ENCODE results near the gene GPR85. TPM values are rescaled to one million over a fixed set of nuclear protein-coding genes. Genes with fewer than 3 reads are reported as not detected.
A peak's percentile ranks its signal among the peaks of the same experiment; 100 is the strongest.
"Not testable (repeated sequence)": the region's sequence is repeated elsewhere in the genome, so short reads cannot be mapped to it uniquely, and the experiment has no call there.

GPR85 gene
- total RNA-seq, 1 donor from 2014 or later = 0.73 TPM

DNA sequence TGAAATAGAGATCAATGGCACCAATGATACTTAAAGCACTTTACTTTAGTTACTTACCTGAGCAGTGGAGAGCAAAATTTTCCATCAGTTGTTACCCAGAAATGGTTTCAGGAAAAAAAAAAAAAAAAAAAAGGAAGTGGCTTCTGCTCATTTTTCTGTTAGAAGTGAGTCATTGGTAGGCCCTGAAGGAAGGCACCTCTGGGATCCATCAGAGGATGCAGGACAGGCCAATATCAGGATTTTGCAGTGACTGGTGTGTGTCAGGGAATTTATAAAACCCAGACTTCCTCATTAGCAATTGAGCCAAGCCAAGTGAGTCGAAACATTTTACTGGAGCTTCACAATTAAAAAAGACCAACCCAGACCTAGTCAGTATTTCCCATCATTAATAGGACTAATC, 34.0 kb upstream of the GPR85 start:
- Histone ChIP-seq H3K4me1 (ENCODE audit: insufficient read depth, low read length) (no peaks in the 10 kb centered on the region), H3K27ac (ENCODE audit: low read depth, low read length) (no peak overlapping the region), H4K20me1 (ENCODE audit: insufficient read depth, low read length) (no peaks in the 10 kb centered on the region), H3K9me3 (ENCODE audit: insufficient read depth, low read depth, low read length) (no peaks in the 10 kb centered on the region), H3K4me2 (ENCODE audit: low read length) (no peak overlapping the region), H3K79me2 (ENCODE audit: insufficient read depth, low read length) (peaks cover 8% of the 10 kb centered on the region), H3K27me3 (ENCODE audit: insufficient read depth, low read length) (no peaks in the 10 kb centered on the region), H3K9ac (ENCODE audit: low read length) (no peak overlapping the region), H3K36me3 (ENCODE audit: insufficient read depth, low read length) (no peaks in the 10 kb centered on the region), H3K4me3 (ENCODE audit: insufficient read depth, low read depth, low read length) (no peak overlapping the region), H2AFZ (ENCODE audit: low read depth, low read length) (no peak overlapping the region)
- Mint-ChIP-seq H3K36me3 (ENCODE audit: low read depth, unreplicated experiment) (no peaks in the 10 kb centered on the region), H3K4me1 (ENCODE audit: low read depth, unreplicated experiment) (no peaks in the 10 kb centered on the region), H3K27me3 (ENCODE audit: low read depth, unreplicated experiment) (no peaks in the 10 kb centered on the region), H3K9me3 (ENCODE audit: unreplicated experiment) (no peaks in the 10 kb centered on the region), H3K27ac (ENCODE audit: unreplicated experiment) (no peak overlapping the region), H3K4me3 (ENCODE audit: unreplicated experiment) (no peak overlapping the region)
- FAIRE-seq (no peak), DNase-seq (ENCODE audit: low read depth) (no peak)
- no peak for TF ChIP-seq EZH2 (IDR thresholded peaks at IDR 0.05; ENCODE audit: insufficient read depth, low read length)
- TF ChIP-seq, protein P1, sequence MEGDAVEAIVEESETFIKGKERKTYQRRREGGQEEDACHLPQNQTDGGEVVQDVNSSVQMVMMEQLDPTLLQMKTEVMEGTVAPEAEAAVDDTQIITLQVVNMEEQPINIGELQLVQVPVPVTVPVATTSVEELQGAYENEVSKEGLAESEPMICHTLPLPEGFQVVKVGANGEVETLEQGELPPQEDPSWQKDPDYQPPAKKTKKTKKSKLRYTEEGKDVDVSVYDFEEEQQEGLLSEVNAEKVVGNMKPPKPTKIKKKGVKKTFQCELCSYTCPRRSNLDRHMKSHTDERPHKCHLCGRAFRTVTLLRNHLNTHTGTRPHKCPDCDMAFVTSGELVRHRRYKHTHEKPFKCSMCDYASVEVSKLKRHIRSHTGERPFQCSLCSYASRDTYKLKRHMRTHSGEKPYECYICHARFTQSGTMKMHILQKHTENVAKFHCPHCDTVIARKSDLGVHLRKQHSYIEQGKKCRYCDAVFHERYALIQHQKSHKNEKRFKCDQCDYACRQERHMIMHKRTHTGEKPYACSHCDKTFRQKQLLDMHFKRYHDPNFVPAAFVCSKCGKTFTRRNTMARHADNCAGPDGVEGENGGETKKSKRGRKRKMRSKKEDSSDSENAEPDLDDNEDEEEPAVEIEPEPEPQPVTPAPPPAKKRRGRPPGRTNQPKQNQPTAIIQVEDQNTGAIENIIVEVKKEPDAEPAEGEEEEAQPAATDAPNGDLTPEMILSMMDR (IDR thresholded peaks at IDR 0.05; ENCODE audit: insufficient read depth, low read depth, low read length) = no peak

DNA sequence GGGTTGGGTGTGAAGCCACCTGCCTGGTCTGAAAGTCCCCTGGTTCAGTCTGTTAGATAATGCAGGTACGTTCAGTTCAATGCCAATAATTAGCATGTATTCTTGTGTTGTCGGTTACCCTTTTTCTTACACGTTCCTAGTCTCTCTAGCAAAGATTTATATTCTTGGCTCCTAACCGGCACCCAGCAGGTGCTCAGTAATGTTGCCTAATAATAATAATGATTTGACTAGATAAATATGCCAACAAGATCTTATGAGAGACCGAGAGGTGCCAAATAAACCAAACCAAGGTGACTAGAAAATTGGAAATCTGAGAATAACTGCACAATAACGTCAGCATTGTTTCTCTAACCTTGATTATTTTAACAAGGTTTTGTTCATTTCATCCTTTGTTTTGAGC, 32.8 kb upstream of the GPR85 start:
- H3K4me1 Mint-ChIP-seq (ENCODE audit: low read depth, unreplicated experiment) = no peaks in the 10 kb centered on the region
- no peak overlapping the region for H3K27ac ChIP-seq (ENCODE audit: low read depth, low read length)
- H2AFZ ChIP-seq (ENCODE audit: low read depth, low read length) = no peak overlapping the region
- H3K9me3 Mint-ChIP-seq (ENCODE audit: unreplicated experiment) = no peaks in the 10 kb centered on the region
- DNase-seq (ENCODE audit: low read depth) (no peak), FAIRE-seq (no peak)
- H3K27me3 Mint-ChIP-seq (ENCODE audit: low read depth, unreplicated experiment) = no peaks in the 10 kb centered on the region
- TF ChIP-seq, protein P1 (IDR thresholded peaks at IDR 0.05; ENCODE audit: insufficient read depth, low read depth, low read length) = no peak
- no peak for TF ChIP-seq EZH2 (IDR thresholded peaks at IDR 0.05; ENCODE audit: insufficient read depth, low read length)
- no peaks in the 10 kb centered on the region for H4K20me1 ChIP-seq (ENCODE audit: insufficient read depth, low read length)
- H3K27me3 ChIP-seq (ENCODE audit: insufficient read depth, low read length) = no peaks in the 10 kb centered on the region
- H3K36me3 ChIP-seq (ENCODE audit: insufficient read depth, low read length) = no peaks in the 10 kb centered on the region
- no peaks in the 10 kb centered on the region for H3K9me3 ChIP-seq (ENCODE audit: insufficient read depth, low read depth, low read length)
- H3K4me1 ChIP-seq (ENCODE audit: insufficient read depth, low read length) = no peaks in the 10 kb centered on the region
- H3K4me3 Mint-ChIP-seq (ENCODE audit: unreplicated experiment) = no peak overlapping the region
- no peak overlapping the region for H3K9ac ChIP-seq (ENCODE audit: low read length)
- H3K36me3 Mint-ChIP-seq (ENCODE audit: low read depth, unreplicated experiment) = no peaks in the 10 kb centered on the region
- peaks cover 8% of the 10 kb centered on the region for H3K79me2 ChIP-seq (ENCODE audit: insufficient read depth, low read length)
- no peak overlapping the region for H3K4me2 ChIP-seq (ENCODE audit: low read length)
- no peak overlapping the region for H3K27ac Mint-ChIP-seq (ENCODE audit: unreplicated experiment)
- no peak overlapping the region for H3K4me3 ChIP-seq (ENCODE audit: insufficient read depth, low read depth, low read length)

DNA sequence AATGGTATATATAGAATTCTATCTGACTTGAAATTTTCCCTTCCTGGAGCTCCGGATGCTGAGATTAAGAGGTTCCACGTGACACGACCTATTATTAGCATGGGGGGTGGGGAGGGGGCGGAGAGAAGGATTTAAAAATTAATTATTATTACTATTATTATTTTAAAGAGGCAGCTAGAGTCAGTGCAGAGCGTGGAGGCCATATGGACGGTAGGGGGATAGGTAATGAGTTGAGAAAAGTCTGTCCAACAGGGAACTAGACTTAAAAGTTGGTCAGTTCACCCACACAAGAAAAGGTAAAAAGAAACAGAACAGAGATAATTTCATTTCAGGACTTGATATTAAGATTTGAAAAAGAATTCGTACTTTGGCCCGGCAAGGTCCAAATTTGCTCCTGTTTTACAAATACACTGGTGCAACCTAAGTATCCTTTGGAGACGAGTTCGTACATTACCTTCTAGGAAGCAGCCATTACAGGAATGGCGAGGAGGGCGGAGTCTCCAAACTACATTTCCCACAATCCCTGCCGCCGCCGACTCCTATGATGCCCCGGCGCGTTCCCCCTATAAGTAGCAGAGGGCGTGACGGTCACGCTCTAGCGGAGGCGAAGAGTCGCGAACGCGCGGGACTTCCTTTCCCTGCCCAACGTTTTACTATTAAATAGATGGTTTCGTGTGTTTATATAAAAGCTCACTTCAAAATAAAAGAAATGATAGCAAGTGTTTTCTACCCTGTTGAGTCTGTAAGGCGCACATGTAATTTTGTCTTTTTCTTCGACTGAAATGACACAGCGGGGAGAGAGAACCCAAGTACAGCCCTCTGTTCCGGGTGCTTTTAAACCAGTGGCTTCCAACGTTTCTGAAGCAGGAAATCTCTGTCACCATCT, 31.7 kb upstream of the GPR85 start, which contains the start of gene SMIM30:
TSS of gene SMIM30 (minus strand) at position 481 of the 886 bp plus-strand sequence. CDS start 976 bp downstream, outside the sequence.
- Histone ChIP-seq H3K9ac (ENCODE audit: low read length) (peak within 1 kb of the TSS; percentile 87), H3K9me3 (ENCODE audit: insufficient read depth, low read depth, low read length) (no peaks in the 10 kb centered on the region), H3K36me3 (ENCODE audit: insufficient read depth, low read length) (no peaks in the 10 kb centered on the region), H3K4me3 (ENCODE audit: insufficient read depth, low read depth, low read length) (peak within 1 kb of the TSS; percentile 91), H3K4me1 (ENCODE audit: insufficient read depth, low read length) (no peaks in the 10 kb centered on the region), H3K79me2 (ENCODE audit: insufficient read depth, low read length) (peaks cover 8% of the 10 kb centered on the region), H3K27ac (ENCODE audit: low read depth, low read length) (peak within 1 kb of the TSS; percentile 77), H4K20me1 (ENCODE audit: insufficient read depth, low read length) (no peaks in the 10 kb centered on the region), H2AFZ (ENCODE audit: low read depth, low read length) (peak within 1 kb of the TSS; percentile 79), H3K27me3 (ENCODE audit: insufficient read depth, low read length) (no peaks in the 10 kb centered on the region), H3K4me2 (ENCODE audit: low read length) (peak within 1 kb of the TSS; percentile 88)
- DNase-seq (ENCODE audit: low read depth) (peak; percentile 76), FAIRE-seq (peak; percentile 5)
- Mint-ChIP-seq H3K27ac (ENCODE audit: unreplicated experiment) (peak within 1 kb of the TSS; percentile 96), H3K4me1 (ENCODE audit: low read depth, unreplicated experiment) (no peaks in the 10 kb centered on the region), H3K9me3 (ENCODE audit: unreplicated experiment) (no peaks in the 10 kb centered on the region), H3K36me3 (ENCODE audit: low read depth, unreplicated experiment) (peaks cover 2% of the 10 kb centered on the region), H3K27me3 (ENCODE audit: low read depth, unreplicated experiment) (no peaks in the 10 kb centered on the region), H3K4me3 (ENCODE audit: unreplicated experiment) (peak within 1 kb of the TSS; percentile 97)
- TF ChIP-seq, protein P1 (IDR thresholded peaks at IDR 0.05; ENCODE audit: insufficient read depth, low read depth, low read length) = no peak
- TF ChIP-seq EZH2 (IDR thresholded peaks at IDR 0.05; ENCODE audit: insufficient read depth, low read length) = no peak

DNA sequence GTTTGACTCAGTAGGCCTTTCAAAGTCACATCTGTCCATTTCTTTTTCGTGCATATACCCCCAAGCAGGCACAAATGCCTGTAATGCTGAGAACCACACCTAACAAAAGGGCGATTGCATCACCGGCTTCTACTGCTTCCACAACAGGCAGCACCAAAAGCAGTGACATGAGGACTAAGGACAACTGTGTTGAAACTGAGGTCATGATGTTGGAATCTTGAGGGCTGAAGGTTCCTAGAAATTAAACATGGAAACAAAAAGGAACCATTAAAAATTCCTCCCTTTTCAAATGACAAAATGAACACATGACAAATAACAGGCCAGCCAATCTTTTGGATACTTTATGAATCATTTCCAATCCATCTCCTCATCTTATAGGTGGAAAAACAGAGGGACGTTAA, 30.7 kb upstream of the GPR85 start:
- not testable (repeated sequence) for H4K20me1 ChIP-seq (ENCODE audit: insufficient read depth, low read length); H3K36me3 Mint-ChIP-seq (ENCODE audit: low read depth, unreplicated experiment); FAIRE-seq; H3K9me3 ChIP-seq (ENCODE audit: insufficient read depth, low read depth, low read length); H2AFZ ChIP-seq (ENCODE audit: low read depth, low read length); H3K4me1 Mint-ChIP-seq (ENCODE audit: low read depth, unreplicated experiment); DNase-seq (ENCODE audit: low read depth); H3K4me1 ChIP-seq (ENCODE audit: insufficient read depth, low read length); H3K79me2 ChIP-seq (ENCODE audit: insufficient read depth, low read length); H3K27me3 Mint-ChIP-seq (ENCODE audit: low read depth, unreplicated experiment); H3K36me3 ChIP-seq (ENCODE audit: insufficient read depth, low read length); H3K27me3 ChIP-seq (ENCODE audit: insufficient read depth, low read length); H3K27ac ChIP-seq (ENCODE audit: low read depth, low read length); H3K9me3 Mint-ChIP-seq (ENCODE audit: unreplicated experiment)
- Histone ChIP-seq H3K9ac (ENCODE audit: low read length) (peak overlapping the region; percentile 87), H3K4me2 (ENCODE audit: low read length) (peak overlapping the region; percentile 88), H3K4me3 (ENCODE audit: insufficient read depth, low read depth, low read length) (peak overlapping the region; percentile 91)
- Mint-ChIP-seq H3K4me3 (ENCODE audit: unreplicated experiment) (peak overlapping the region; percentile 97), H3K27ac (ENCODE audit: unreplicated experiment) (peak overlapping the region; percentile 68)

Data from astrocyte (in vitro differentiated cells and primary cell).